GM21381 (cell line): ENCODE results near the gene MRPL53.
"Not testable (repeated sequence)": the region's sequence is repeated elsewhere in the genome, so short reads cannot be mapped to it uniquely, and the experiment has no call there.

ENCODE experiments used
- ATAC-seq: cut with Tn5 transposase; IDR thresholded peaks from one replicate; pipeline ENCODE4 v1.9.1; 2021; ENCODE audit warnings: mild to moderate bottlenecking, moderate library complexity; ENCODE audit not compliant: unreplicated experiment

Gene MRPL53

DNA sequence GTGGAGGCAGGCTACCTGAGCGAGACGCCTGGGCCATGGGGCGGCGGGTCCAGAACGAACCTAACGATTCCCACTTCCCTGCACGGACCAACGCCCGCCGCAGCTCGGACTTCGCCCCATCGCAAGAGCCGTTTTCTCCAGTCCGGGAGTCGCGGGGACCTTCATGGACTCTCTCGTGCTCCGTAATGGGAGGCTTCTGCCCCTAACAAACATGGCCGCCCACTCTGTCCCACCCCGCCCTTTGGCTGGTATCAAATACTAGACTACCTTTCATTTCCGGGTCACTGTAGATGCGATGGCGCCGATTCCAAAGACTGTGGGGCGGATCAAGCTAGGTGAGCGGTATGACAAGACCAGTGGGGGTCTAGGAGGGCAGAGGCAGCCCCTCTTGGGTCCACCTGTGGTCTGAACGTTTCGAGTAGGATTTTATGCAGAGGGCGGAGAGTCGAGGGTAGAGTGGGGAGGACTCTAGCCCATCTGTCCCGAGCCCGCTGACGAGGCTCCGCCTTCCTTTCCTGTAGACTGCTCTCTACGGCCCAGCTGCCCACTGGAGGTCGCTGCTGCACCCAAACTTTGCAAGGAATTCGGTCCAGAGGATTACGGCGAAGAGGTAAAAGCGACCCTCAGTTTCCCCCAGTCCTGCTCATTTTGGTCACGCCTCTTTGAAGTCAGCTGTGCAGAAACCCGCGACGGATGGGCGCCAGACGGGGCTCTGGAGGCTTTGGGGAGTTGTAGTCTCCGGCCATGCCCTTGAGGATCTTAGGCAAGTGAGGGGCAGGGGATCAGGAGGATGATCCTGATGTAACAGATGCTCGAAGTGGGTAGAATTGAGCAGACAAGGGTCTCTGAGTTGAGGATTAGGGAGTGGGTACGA lies 10.6 kb upstream of the MRPL53 start, which contains the start of the genes CCDC142 and TTC31:
CCDC142 (minus strand) TSS at position 198 of the 874 bp plus-strand sequence; CDS start at position 37, 161 bp downstream.
TTC31 (plus strand) TSS at position 281 of the 874 bp plus-strand sequence; CDS start at position 296, 15 bp downstream.
- ATAC-seq, result peak; percentile 86

DNA sequence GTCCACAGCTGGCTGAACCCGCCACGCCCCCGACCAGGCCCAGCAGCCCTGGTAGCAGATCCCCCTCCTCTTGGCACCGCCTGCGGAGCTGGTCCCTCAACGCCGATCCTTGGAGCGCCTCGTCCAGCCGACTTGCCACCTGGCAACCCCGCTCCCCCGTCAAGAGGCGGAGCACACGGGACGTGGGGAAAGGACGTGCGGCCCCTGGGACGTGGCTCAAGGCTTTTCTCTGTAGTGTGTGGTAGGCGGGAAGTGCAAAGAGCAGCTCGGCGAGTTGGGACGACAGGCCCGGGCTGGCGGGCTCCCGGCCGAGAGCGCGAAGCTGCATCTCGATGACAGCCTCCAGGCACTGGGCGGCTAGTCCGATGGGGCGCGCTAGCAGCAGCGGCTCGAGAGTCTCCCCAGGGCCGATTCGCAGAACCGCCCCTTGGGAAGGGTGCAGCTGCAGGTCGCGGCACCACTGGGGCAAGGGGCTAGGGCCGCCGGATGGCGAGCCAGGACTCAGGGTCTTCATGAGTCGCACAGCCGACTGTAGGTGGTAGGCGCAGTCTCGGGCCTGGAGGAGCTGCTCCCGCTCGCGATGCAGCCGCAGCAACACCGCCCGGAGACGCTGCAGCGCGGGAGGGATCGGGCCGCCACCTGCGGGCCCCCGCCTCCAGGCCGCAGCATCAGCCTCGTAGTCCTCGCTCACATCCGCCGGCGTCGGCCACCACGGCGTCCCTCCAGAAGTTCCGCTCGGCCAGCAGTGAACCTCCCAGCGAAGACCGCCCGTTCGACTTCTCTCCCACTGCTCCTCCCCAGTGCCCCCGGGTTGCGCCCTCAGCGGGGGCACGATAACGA lies 9.7 kb upstream of the MRPL53 start:
- ATAC-seq, result peak; percentile 34

- ATAC-seq, result no peak
These were observed 9.0 kb upstream of the MRPL53 start for GRCh38 chr2:74481431-74481830.

GRCh38 chr2:74474899-74475298 lies 2.4 kb upstream of the MRPL53 start:
- ATAC-seq, result no peak

DNA sequence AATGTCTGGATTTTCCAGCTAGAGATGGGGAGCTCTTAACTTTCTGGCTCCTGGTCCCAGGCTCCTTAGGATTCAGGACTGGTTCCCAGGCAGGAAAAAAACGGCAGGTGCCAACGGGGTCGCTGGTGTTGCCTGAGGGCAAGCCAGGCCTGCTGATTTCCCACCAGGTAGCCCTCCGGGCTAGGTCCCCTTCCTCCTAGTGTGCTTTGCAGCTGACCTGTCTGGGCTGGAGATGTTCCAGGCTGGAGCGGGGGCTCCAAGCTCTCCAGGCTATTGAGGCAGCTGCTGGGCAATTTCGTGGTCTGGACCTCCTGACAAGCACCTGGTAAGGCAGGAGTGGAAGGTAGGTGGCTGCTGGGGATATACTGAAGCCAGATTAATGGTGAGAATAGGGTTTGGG lies 2.0 kb upstream of the MRPL53 start:
- ATAC-seq, result no peak

- no peak for ATAC-seq
These were observed 422 bp upstream of the MRPL53 start for GRCh38 chr2:74472945-74473258.

DNA sequence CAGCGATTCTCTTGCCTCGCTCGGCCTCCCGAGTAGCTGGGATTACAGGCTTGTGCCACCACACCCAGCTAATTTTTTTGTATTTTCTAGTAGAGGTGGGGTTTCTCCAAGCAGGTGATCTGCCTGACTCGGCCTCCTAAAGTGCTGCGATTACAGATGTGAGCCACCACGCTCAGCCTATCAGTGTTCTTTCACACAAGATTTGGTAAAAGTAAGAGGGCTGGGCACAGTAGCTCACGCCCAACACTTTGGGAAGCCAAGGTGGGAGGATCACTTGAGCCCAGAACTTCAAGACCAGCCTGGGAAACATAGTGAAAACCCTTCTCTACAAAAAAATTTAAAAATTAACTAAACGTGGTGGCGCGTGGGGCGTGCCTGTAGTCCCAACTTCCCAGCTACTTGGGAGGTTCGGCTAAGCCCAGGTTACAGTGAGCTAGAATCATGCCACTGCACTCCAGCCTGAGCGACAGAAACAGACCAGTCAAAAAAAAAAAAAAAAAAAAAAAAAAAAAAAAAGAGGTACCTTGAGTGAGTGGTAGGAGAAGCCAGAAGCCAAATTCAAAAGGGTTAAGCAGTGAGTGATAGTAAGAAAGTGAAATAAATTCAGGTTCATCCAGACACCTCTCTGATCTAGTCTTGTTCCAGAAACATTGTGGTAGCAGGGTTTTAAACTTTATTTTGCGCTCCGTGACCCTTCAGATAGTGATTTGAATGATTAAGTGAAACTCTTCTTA lies 981 bp downstream of the MRPL53 start:
- no peak for ATAC-seq

DNA sequence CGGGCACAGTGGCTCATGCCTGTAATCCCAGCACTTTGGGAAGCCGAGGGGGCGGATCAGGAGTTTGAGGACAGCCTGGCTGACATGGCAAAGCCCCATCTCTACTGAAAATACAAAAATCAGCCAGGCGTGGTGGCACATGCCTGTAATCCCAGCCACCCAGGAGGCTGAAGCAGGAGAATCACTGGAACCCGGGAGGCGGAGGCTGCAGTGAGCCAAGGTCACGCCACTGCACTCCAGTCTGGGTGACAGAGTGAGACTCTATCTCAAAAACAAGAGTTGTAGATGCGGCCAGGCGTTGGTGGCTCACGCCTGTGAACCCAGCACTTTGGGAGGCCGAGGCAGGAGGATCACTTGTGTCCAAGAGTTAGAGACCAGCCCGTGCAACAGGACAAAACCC lies 1.7 kb downstream of the MRPL53 start:
- ATAC-seq, result not testable (repeated sequence)

DNA sequence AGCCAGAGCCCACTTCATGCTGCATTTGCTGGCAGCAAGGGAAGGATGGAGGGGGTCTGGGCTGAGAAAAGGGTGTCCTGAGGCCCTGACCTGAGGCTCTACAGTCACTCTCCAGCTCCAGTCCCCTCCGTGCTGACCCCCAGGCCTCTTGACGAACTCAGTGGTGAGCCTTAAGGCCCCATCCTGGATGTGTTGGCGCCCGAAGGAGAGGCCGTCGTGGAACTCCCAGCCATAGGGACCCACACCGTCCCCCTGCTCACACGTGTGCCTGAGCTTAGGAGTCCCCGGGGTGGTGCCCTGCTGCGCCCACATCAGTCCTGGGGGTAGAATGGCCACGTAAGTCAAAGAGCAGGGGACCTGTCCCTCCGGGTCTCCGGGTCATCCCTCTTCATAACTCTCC lies 8.1 kb downstream of the MRPL53 start:
- ATAC-seq, result no peak

- ATAC-seq, result no peak
These were observed 9.7 kb downstream of the MRPL53 start for GRCh38 chr2:74462786-74463105.

GRCh38 chr2:74462054-74462785 lies 10.3 kb downstream of the MRPL53 start:
- no peak for ATAC-seq

DNA sequence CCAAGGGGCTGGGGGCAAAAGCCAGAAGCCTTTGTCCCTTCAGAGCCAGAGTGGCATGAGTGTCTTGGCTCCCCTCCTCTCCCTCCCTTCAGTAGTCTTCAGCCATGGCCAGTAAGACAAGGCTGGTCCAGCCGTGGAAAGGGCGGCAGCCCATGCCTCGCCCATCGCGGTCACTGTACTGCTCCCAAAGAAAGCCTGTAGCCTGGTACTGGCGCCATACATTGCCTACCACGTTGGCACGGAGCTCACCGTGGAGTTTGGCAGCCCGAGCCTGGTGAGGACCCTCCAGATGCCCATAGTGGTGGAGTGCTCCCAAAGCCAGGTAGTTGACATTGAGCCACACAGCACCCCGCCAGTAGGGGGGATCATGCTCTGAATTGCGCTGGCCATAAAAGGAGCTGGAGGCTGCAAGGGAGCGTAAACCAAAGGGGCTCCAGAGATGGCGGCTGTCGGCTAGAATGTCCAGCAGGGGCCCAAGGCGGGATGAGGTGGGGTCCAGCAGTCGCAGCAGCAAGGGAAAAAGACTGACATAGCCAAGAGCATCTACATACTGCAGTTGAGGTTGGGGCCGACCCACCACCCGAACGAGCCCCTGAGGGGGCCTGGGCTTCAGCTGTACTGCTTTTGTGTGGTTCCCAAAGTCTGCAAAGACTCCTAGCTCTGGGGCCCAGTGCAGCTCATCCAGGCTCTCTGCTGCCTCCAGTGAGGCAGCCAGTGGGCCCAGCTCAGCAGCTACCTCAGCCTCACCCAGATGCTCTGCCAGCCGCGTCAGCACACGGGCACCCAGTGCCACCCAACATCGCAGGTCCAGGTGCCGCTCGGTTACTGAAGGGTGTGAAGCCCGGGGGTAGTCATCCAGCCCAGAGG lies 11.1 kb downstream of the MRPL53 start:
- ATAC-seq, result no peak

GRCh38 chr2:74460187-74460586 lies 12.3 kb downstream of the MRPL53 start:
- not testable (repeated sequence) for ATAC-seq

- not testable (repeated sequence) for ATAC-seq
These were observed 12.9 kb downstream of the MRPL53 start for GRCh38 chr2:74459503-74460118.

DNA sequence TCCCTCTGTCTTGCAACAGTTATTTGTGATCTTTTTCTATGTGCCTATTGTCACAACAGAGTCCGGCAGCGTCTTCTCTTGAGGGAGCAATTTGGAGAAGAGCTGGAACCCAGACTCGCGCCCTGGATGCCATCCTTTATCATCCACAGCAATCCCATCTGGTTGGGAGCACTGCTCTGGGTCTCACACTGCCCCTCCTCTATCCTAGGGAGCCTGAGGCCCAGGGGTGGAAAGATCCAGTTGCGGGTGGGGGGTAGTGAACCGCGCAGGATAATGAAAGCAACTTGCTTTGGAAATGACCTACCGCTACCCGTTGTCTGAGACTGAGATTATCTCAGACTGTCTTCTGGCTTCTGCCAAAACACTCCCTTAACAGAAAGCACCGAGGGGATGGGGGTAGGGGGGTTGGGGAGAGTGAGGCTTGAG lies 13.5 kb downstream of the MRPL53 start:
- ATAC-seq, result no peak

DNA sequence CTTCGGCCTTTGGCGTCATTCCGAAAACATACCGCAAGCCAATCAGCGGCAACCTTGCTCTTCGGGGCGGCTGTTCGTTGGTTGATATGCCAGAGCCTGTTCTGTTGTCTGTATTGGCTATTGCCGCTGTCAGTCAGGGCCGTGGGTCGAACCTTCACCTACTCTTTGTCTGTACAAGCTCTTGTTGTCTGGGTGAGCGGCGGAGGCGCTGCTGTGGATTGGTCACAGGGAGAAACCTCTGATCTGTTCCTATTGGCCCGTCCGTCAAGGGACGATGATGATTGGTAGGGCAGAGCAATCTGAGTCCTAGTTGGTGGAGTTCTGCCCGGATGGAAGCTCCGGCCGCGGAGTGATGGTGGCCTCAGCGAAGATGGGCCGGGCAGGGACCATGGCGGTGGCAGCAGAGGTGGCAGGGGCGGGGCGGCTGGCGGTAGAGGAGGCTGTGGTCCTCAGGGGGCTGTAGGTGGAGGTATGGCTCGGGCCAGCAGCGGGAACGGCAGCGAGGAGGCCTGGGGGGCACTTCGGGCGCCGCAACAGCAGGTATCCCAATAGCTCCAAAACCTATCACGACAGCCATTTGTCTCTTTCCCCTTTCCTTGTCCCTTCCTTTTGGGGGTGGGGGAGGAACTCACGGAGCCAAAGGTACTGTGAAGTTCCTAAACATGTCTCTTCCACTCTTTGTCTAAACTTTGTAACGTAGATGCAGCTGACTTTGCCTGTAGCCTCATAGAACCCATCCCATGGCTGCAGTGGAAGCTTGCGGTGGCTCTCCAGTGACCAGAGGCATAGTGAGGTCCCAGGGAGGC lies 14.1 kb downstream of the MRPL53 start, which contains the start of gene WBP1:
WBP1 (plus strand) TSS at position 307 of the 806 bp plus-strand sequence; CDS start at position 472, 165 bp downstream.
- peak; percentile 77 for ATAC-seq

- peak; percentile 23 for ATAC-seq
These were observed 14.8 kb downstream of the MRPL53 start for GRCh38 chr2:74457549-74458131.

GRCh38 chr2:74457129-74457548 lies 15.3 kb downstream of the MRPL53 start:
- no peak for ATAC-seq
